HG03135 (cell line): ENCODE results near the gene PDLIM5.
"Not testable (repeated sequence)": the region's sequence is repeated elsewhere in the genome, so short reads cannot be mapped to it uniquely, and the experiment has no call there.

ENCODE experiments used
- ATAC-seq: cut with Tn5 transposase; IDR thresholded peaks from one replicate; pipeline ENCODE4 v1.9.1; 2021; ENCODE audit warnings: mild to moderate bottlenecking, moderate library complexity; ENCODE audit not compliant: unreplicated experiment

Gene PDLIM5

GRCh38 chr4:94488670-94489069 is 36.9 kb downstream of the PDLIM5 start:
- no peak for ATAC-seq

- no peak for ATAC-seq
Measured at GRCh38 chr4:94489098-94489497, 37.4 kb downstream of the PDLIM5 start.

- ATAC-seq, result no peak
Measured at GRCh38 chr4:94490437-94490836, 38.7 kb downstream of the PDLIM5 start.

- no peak for ATAC-seq
Measured at GRCh38 chr4:94491322-94491721, 39.6 kb downstream of the PDLIM5 start.

GRCh38 chr4:94495408-94495807 is 43.7 kb downstream of the PDLIM5 start:
- ATAC-seq, result no peak

GRCh38 chr4:94497690-94498089 is 45.9 kb downstream of the PDLIM5 start:
- ATAC-seq, result no peak

GRCh38 chr4:94498502-94498901 is 46.8 kb downstream of the PDLIM5 start:
- ATAC-seq, result no peak

- no peak for ATAC-seq
Measured at GRCh38 chr4:94500685-94501084, 48.9 kb downstream of the PDLIM5 start.

- ATAC-seq, result peak; percentile 56
Measured at GRCh38 chr4:94504545-94504944, 52.8 kb downstream of the PDLIM5 start.

GRCh38 chr4:94506822-94507221 is 55.1 kb downstream of the PDLIM5 start:
- ATAC-seq, result no peak

GRCh38 chr4:94507281-94507680 is 55.5 kb downstream of the PDLIM5 start:
- ATAC-seq, result no peak

GRCh38 chr4:94507708-94508107 is 56.0 kb downstream of the PDLIM5 start:
- no peak for ATAC-seq

- ATAC-seq, result no peak
Measured at GRCh38 chr4:94508296-94508695, 56.6 kb downstream of the PDLIM5 start.

GRCh38 chr4:94508806-94509205 is 57.1 kb downstream of the PDLIM5 start:
- ATAC-seq, result no peak

GRCh38 chr4:94511591-94511990 is 59.8 kb downstream of the PDLIM5 start:
- no peak for ATAC-seq

GRCh38 chr4:94513532-94513931 is 61.8 kb downstream of the PDLIM5 start:
- not testable (repeated sequence) for ATAC-seq

- no peak for ATAC-seq
Measured at GRCh38 chr4:94515365-94515764, 63.6 kb downstream of the PDLIM5 start.

GRCh38 chr4:94516067-94516466 is 64.3 kb downstream of the PDLIM5 start:
- no peak for ATAC-seq

- no peak for ATAC-seq
Measured at GRCh38 chr4:94516999-94517398, 65.3 kb downstream of the PDLIM5 start.

- ATAC-seq, result no peak
Measured at GRCh38 chr4:94517492-94517891, 65.8 kb downstream of the PDLIM5 start.

- no peak for ATAC-seq
Measured at GRCh38 chr4:94519019-94519418, 67.3 kb downstream of the PDLIM5 start.

- no peak for ATAC-seq
Measured at GRCh38 chr4:94519925-94520789, 68.4 kb downstream of the PDLIM5 start.
